Activated T-helper 2 cell treated with anti-CD3 and anti-CD28 coated beads, Interferon-gamma antibody, Interleukin-2, Interleukin-4, amounts not matched to agents 10 μg/mL and 5 μg/mL and 100 μg/mL, durations not matched to agents 14 hours and 24 hours and 36 hours (primary cell): ENCODE measurements around the gene SSBP1. TPM values are rescaled to one million over a fixed set of nuclear protein-coding genes. Genes with fewer than 3 reads are reported as not detected.

ENCODE experiments used
- DNase-seq: peaks from one replicate; pipeline ENCODE4 v3.0.0; 2021; ENCODE audit warnings: low spot score
- H3K27ac Mint-ChIP-seq: one replicate; pipeline ENCODE4 v1.8.0; 2021; ENCODE audit warnings: mixed read lengths
- H3K27me3 Mint-ChIP-seq: one replicate; pipeline ENCODE4 v1.8.0; 2021; ENCODE audit warnings: low read depth, mixed read lengths
- H3K36me3 Mint-ChIP-seq: one replicate; pipeline ENCODE4 v1.8.0; 2021; ENCODE audit warnings: low read depth, mixed read lengths
- H3K4me1 Mint-ChIP-seq: one replicate; pipeline ENCODE4 v1.8.0; 2021; ENCODE audit warnings: low read depth, mixed read lengths
- H3K4me3 Mint-ChIP-seq: one replicate; pipeline ENCODE4 v1.8.0; 2021; ENCODE audit warnings: low read depth, mild to moderate bottlenecking, moderate library complexity, mixed read lengths
- H3K9me3 Mint-ChIP-seq: one replicate; pipeline ENCODE4 v1.8.0; 2021; ENCODE audit warnings: mixed read lengths
- intact Hi-C: fragments of 100-400 bp; cut with micrococcal nuclease; formaldehyde crosslinking; loops from one replicate; pipeline ENCODE4 v1.15.1; 2023
- total RNA-seq: library from RNA; stranded (reverse); gene quantifications from 2 replicates; pipeline ENCODE4 v1.2.3, GENCODE V29; 2022

The SSBP1 gene
- total RNA-seq, 1 donor from 2014 or later: 244 TPM

DNA sequence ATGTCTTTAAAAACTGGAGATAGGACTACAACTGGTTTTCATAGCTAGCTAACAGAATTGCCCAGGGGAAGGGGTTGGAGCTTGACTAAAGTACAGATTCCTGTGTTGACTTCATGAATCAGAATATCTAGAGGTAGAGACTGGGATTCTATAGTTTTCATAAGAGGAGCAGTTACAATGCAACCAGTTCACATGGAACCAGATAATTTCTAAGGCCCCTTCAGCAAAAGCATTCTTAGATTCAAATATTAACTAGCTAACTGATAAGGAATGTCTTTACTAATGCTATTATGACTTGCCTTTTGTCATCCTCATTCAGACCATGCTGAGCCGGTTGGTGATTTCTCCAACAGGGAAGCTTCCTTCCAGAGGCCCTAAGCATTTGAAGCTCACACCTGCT, 24.3 kb upstream of the SSBP1 start:
- intact Hi-C loops: no loop called here
- H3K9me3 Mint-ChIP-seq: no peaks in the 10 kb centered on the region
- no peaks in the 10 kb centered on the region for H3K36me3 Mint-ChIP-seq
- no peak for DNase-seq
- H3K27me3 Mint-ChIP-seq: peaks cover 3% of the 10 kb centered on the region
- no peak overlapping the region for H3K4me3 Mint-ChIP-seq
- H3K4me1 Mint-ChIP-seq: peaks cover 10% of the 10 kb centered on the region
- no peak overlapping the region for H3K27ac Mint-ChIP-seq

DNA sequence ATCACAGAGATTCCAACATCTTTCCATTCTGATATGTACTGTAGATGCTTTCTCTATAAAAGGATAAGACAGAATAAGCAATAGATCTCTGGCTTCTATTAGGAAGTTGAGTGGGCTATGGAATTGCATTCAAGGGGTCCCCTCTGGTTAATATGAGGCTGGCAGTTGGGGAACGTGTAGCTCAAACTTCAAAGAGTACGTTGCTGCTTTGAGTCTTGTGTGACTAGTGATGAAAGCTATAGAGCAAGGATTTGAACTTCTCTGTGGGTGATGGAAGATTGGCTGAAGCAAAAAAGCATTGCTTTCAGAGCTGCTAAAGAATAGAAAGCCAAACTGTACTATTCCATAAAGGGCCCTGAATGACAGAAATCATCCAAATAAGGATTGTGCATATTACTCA, 23.6 kb upstream of the SSBP1 start:
- H3K36me3 Mint-ChIP-seq: no peaks in the 10 kb centered on the region
- H3K4me3 Mint-ChIP-seq: no peak overlapping the region
- no peak for DNase-seq
- H3K4me1 Mint-ChIP-seq: peaks cover 10% of the 10 kb centered on the region
- no peak overlapping the region for H3K27ac Mint-ChIP-seq
- H3K27me3 Mint-ChIP-seq: peaks cover 3% of the 10 kb centered on the region
- no peaks in the 10 kb centered on the region for H3K9me3 Mint-ChIP-seq
- intact Hi-C loops: no loop called here

DNA sequence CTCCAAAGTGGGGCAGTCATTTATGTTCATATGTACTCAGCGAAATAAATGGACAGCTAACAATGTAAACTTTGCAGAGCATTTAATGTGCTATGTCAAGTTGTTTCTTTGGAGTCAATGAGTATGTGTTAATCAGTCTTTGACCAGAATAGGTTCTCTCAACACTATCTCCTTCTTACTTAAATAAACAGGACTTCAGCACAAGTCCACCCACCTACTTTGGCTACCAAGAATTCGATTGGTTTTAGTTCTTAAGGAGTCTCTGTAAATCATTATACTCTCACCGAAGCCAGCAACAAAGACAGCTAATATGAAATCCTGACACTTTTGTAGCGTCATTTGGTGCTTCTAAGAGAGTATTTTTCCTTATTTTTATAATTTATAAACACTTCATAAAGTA, 23.1 kb upstream of the SSBP1 start:
- Mint-ChIP-seq H3K27me3 (peaks cover 3% of the 10 kb centered on the region), H3K27ac (no peak overlapping the region), H3K4me1 (peaks cover 10% of the 10 kb centered on the region), H3K36me3 (no peaks in the 10 kb centered on the region), H3K9me3 (no peaks in the 10 kb centered on the region), H3K4me3 (no peak overlapping the region)
- DNase-seq: no peak
- intact Hi-C loops: no loop called here

- Mint-ChIP-seq H3K36me3 (no peaks in the 10 kb centered on the region), H3K27me3 (peaks cover 3% of the 10 kb centered on the region), H3K4me3 (no peak overlapping the region), H3K4me1 (peaks cover 10% of the 10 kb centered on the region), H3K9me3 (no peaks in the 10 kb centered on the region), H3K27ac (no peak overlapping the region)
- intact Hi-C loops: no loop called here
- no peak for DNase-seq
Observed at GRCh38 chr7:141715794-141716689, 22.1 kb upstream of the SSBP1 start.

- intact Hi-C loops: no loop called here
- no peaks in the 10 kb centered on the region for H3K36me3 Mint-ChIP-seq
Observed at GRCh38 chr7:141717450-141717849, 20.7 kb upstream of the SSBP1 start.

GRCh38 chr7:141722529-141722928, 15.6 kb upstream of the SSBP1 start:
- Mint-ChIP-seq H3K36me3 (no peaks in the 10 kb centered on the region), H3K4me3 (no peak overlapping the region), H3K9me3 (no peaks in the 10 kb centered on the region), H3K27ac (no peak overlapping the region), H3K4me1 (peaks cover 3% of the 10 kb centered on the region), H3K27me3 (peaks cover 3% of the 10 kb centered on the region)
- no peak for DNase-seq
- intact Hi-C loops: no loop called here

More at GRCh38 chr7:141717450-141717849, 20.7 kb upstream of the SSBP1 start:
- Mint-ChIP-seq H3K9me3 (no peaks in the 10 kb centered on the region), H3K27me3 (peaks cover 3% of the 10 kb centered on the region), H3K4me1 (peaks cover 5% of the 10 kb centered on the region), H3K4me3 (no peak overlapping the region), H3K27ac (no peak overlapping the region)
- no peak for DNase-seq

DNA sequence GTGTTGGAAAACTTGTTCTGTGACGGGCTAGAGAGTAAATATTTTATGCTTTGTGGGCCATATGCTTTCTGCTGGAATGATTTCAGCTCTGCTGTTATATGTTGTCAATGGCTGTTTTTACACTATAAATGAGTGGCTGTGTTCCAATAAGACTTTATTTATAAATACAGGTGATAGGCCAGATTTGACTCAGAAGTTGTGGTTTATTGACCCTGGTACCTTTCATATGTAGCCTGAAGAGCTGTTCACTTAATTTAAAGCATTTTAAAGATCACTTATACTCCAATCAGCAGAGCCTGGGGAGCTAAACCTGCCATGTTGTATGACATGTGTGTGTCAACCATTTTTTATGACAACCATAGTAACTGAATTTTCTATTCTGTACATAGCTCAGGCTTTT, 9.1 kb upstream of the SSBP1 start:
- H3K27ac Mint-ChIP-seq: no peak overlapping the region
- intact Hi-C loops: no loop called here
- H3K4me3 Mint-ChIP-seq: no peak overlapping the region
- H3K27me3 Mint-ChIP-seq: peaks cover 2% of the 10 kb centered on the region
- no peaks in the 10 kb centered on the region for H3K36me3 Mint-ChIP-seq
- no peaks in the 10 kb centered on the region for H3K9me3 Mint-ChIP-seq
- H3K4me1 Mint-ChIP-seq: peaks cover 2% of the 10 kb centered on the region
- DNase-seq: no peak

- intact Hi-C loops: no loop called here
- H3K27ac Mint-ChIP-seq: no peak overlapping the region
Observed at GRCh38 chr7:141731476-141732149, 6.5 kb upstream of the SSBP1 start.

DNA sequence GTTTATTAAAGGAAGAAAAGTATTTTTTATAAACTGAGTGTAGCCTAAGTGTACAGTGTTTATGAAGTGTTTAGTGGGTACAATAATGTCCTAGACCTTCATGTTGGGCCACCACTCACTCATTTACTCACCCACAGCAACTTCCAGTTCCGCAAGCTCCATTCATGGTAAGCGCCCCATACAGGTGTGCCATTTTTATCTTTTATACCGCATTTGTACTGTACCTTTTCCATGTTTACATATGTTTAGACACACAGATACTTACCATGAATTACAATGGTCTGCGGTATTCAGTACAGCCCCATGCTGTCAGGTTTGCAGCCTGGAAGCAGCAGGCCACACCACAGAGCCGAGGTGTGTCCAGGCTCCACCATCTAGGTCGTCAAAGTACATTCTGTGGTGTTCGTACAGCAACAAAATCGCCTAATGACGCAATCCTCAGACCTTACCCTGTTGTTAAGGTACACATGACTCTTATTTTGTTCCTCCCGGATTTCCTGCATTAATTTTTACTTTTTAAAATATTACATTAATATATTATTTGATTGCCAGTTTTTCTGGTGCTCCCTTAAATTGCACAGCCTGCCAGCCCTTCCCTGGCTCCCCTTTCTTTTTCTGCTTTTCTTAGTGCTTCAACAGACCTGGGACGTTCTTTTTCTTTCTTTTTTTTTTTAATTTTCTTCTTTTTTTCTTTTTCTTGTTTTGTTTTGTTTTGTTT, 881 bp upstream of the SSBP1 start:
- no peaks in the 10 kb centered on the region for H3K9me3 Mint-ChIP-seq
- no peak for DNase-seq
- peak overlapping the region; percentile 93 for H3K27ac Mint-ChIP-seq
- peaks cover 35% of the 10 kb centered on the region for H3K36me3 Mint-ChIP-seq
- H3K4me3 Mint-ChIP-seq: peak overlapping the region; percentile 94
- no peaks in the 10 kb centered on the region for H3K27me3 Mint-ChIP-seq
- intact Hi-C loops: loop anchor here (5.0 kb wide), 1 partner anchor 1070 kb away; no protein-coding TSS in a partner anchor
- H3K4me1 Mint-ChIP-seq: peaks cover 22% of the 10 kb centered on the region

More at GRCh38 chr7:141731476-141732149, 6.5 kb upstream of the SSBP1 start:
- no peak overlapping the region for H3K4me3 Mint-ChIP-seq
- no peaks in the 10 kb centered on the region for H3K9me3 Mint-ChIP-seq
- H3K27me3 Mint-ChIP-seq: peaks cover 2% of the 10 kb centered on the region
- no peak for DNase-seq
- H3K4me1 Mint-ChIP-seq: peaks cover 2% of the 10 kb centered on the region
- no peaks in the 10 kb centered on the region for H3K36me3 Mint-ChIP-seq

DNA sequence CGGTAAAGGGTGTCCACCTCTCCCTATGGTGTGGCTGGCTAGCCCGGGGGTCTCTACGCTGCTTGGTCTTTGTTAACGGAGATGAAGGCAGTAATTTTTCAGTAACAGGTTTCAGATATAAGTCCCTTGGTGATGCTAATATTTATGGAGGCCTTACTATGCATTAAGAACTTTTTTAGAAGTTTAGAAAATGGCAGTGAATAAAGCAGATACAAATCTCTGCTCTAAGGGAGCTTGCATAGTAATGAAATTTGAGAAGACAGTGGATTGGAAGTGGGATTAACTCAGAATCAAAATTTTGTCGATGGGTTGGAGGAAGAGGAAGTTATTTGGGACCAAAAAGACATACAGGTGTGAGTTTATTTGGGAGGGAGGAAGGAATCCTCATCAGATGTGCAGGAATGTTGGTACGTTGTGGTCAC, 445 bp downstream of the SSBP1 start:
- DNase-seq: no peak
- Mint-ChIP-seq H3K4me3 (peak overlapping the region; percentile 94), H3K27ac (peak overlapping the region; percentile 93), H3K9me3 (no peaks in the 10 kb centered on the region), H3K36me3 (peaks cover 48% of the 10 kb centered on the region), H3K4me1 (peaks cover 23% of the 10 kb centered on the region), H3K27me3 (no peaks in the 10 kb centered on the region)
- intact Hi-C loops: loop anchor here (1.0 to 5.0 kb wide), 6 partner anchors 36 to 1069 kb away; partner anchors contain the start of genes AGK, BRAF and DENND11

- intact Hi-C loops: loop anchor here (5.0 kb wide), 1 partner anchor 1068 kb away; no protein-coding TSS in a partner anchor
Observed at GRCh38 chr7:141739250-141739649, 1.1 kb downstream of the SSBP1 start.

GRCh38 chr7:141742229-141742628, 4.1 kb downstream of the SSBP1 start:
- Mint-ChIP-seq H3K36me3 (peaks cover 75% of the 10 kb centered on the region), H3K9me3 (no peaks in the 10 kb centered on the region), H3K4me3 (no peak overlapping the region), H3K4me1 (peaks cover 24% of the 10 kb centered on the region), H3K27ac (no peak overlapping the region), H3K27me3 (no peaks in the 10 kb centered on the region)
- DNase-seq: no peak
- intact Hi-C loops: no loop called here

More at GRCh38 chr7:141739250-141739649, 1.1 kb downstream of the SSBP1 start:
- no peaks in the 10 kb centered on the region for H3K9me3 Mint-ChIP-seq
- no peaks in the 10 kb centered on the region for H3K27me3 Mint-ChIP-seq
- H3K4me3 Mint-ChIP-seq: peak overlapping the region; percentile 94
- H3K27ac Mint-ChIP-seq: peak overlapping the region; percentile 66
- H3K36me3 Mint-ChIP-seq: peaks cover 55% of the 10 kb centered on the region
- no peak for DNase-seq
- H3K4me1 Mint-ChIP-seq: peaks cover 23% of the 10 kb centered on the region
